GM12875 (cell line): ENCODE data around the gene DCAF5.

Source experiments
- H3K4me3 ChIP-seq: one replicate; pipeline ENCODE4 v1.5.1; 2011; ENCODE audit warnings: low read depth, low read length, control low read depth
- TF ChIP-seq, protein P1 (sequence below): IDR thresholded peaks from 2 replicates; pipeline ENCODE4 v1.5.1; 2011; ENCODE audit warnings: low read depth, mild to moderate bottlenecking, control low read depth, inconsistent platforms, low read length, moderate library complexity, borderline replicate concordance; ENCODE audit not compliant: insufficient read depth

DCAF5 gene

DNA sequence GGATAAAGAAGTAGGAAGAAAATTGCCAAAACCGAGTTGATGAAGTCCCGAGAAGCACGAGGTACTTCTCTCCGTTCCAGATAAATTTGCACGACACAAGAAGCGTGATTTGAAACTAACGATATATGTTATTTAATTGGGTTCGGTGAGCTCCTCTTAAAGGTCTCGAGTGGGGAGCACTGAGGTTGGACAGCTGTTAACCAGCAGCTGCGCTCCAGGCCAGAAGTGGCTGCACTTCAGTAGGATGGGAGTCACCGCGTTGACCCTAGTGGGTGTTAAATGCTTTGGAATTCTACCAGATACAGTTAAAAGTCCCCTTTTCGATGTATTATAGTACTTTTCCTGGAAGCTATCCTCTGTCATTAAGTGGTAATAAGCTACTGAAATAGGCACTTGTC lies 953 bp upstream of the DCAF5 start:
- H3K4me3 ChIP-seq: peak overlapping the region; percentile 79
- TF ChIP-seq, protein P1, sequence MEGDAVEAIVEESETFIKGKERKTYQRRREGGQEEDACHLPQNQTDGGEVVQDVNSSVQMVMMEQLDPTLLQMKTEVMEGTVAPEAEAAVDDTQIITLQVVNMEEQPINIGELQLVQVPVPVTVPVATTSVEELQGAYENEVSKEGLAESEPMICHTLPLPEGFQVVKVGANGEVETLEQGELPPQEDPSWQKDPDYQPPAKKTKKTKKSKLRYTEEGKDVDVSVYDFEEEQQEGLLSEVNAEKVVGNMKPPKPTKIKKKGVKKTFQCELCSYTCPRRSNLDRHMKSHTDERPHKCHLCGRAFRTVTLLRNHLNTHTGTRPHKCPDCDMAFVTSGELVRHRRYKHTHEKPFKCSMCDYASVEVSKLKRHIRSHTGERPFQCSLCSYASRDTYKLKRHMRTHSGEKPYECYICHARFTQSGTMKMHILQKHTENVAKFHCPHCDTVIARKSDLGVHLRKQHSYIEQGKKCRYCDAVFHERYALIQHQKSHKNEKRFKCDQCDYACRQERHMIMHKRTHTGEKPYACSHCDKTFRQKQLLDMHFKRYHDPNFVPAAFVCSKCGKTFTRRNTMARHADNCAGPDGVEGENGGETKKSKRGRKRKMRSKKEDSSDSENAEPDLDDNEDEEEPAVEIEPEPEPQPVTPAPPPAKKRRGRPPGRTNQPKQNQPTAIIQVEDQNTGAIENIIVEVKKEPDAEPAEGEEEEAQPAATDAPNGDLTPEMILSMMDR: no peak

DNA sequence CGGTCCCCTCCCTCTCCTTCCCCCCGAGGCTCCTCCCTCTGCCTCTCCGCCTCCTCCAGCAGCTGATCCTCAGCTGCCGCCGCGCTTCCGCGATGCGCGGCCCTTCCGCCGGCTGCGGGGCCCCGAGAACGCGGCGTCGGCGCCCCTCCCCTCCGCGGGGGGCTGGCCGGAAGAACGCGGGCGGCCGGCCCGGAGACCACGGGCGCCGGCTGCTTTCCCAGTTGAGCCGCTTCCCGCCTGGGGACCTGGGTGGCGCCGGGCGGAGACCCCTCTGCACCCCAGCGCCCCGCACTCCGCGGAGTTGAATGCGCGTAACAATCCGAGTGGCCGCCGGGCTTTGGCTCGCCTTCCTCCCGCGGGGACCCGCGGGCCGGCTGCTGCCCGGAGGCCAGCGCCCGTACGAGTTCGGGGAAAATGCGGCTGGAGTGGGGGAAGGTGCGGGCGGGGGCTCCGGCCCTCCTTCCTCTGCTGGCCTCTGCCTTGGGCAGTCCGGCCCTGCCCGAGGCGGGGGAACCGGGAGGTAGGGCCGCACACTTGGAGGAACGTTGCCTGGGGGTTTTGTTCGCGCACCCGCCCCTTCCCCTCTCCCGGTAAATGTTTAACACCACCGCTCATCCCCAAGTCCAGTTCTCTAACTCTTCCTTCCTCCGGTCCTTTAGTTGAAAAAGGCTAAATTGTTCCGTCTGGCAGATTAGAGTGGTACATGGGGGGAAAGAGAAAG lies 393 bp upstream of the DCAF5 start:
- peak overlapping the region; percentile 79 for H3K4me3 ChIP-seq
- TF ChIP-seq, protein P1: no peak

DNA sequence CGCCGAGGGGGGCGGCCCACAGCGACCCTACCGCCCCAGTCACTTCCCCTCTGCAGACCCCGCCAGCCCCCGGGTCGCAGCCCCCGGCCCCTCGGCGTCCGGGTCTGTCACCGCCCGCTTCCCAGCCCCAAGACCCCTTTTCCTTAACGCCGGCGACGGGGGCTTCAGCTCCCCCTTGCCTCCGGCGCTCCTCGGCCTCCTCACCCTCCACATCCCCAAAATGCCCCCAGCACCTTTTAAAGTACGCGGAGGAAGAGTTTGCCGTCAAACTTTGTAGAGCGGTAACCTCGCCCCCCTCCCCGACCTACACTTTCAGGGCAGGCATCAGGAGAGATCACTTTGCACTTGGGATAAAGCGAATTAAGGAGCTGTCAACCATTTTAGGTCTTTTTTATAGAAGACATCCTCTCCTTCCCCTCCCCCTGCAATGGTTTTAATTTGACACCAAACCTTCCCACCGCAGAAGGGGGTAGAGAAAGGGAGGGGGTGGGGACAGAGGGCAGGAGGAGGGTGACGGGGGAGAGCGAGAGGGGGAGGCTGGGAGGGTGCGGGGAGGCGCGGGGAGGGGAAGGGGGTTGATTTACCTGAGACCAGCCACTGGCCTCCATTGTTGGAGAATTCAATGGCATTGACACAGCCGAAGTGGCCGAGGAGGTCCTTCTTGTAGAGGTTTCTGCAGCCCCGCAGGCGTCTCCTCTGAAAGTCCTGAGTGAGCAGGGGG lies 578 bp downstream of the DCAF5 start:
- H3K4me3 ChIP-seq: peak overlapping the region; percentile 79
- TF ChIP-seq, protein P1: no peak

DNA sequence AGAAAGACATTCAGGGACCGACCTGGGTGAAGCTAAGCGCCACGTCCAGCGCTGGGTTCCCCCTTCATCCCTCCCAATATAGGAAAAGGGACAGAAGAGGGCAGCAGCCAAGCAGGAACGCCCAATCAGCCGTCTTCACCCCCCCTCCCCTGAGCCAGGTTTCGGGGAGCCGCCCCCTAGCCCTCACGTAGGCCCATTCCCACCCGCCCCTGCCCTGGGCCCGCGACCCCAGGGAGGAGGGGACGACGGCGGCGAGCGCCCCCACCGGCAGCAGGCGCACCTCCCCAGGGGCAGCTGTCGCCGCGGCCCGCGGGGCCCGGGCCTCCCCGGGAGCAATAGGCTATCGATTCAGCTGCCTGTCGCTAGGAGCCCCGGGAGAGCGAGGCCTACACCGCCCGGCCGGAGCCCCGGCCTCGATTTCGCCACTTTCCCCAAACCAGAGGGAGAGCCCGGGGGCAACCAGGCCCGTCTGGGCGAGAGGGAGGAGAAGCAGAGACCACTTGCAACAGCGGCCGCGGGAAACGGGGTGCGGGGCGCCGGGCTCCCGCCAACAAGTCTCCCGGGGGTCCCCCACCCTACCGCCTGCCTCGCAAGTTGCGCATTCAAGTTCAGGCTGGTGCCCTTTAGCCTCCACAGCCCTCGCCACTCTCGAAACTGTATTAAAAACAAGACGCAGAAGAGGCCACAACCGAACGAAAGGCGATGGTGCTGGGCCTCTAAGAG lies 1.3 kb downstream of the DCAF5 start:
- H3K4me3 ChIP-seq: peak overlapping the region; percentile 79
- TF ChIP-seq, protein P1: peak; percentile 78

GRCh38 chr14:69149461-69150244 lies 3.3 kb downstream of the DCAF5 start:
- no peak overlapping the region for H3K4me3 ChIP-seq
- TF ChIP-seq, protein P1: no peak

GRCh38 chr14:69142101-69142500 lies 10.8 kb downstream of the DCAF5 start:
- H3K4me3 ChIP-seq: no peak overlapping the region
- TF ChIP-seq, protein P1: no peak
